Mesenchymal stem cell (in vitro differentiated cells and primary cell): ENCODE results near the gene FOXO6.

Experiments
- DNase-seq: peaks from one replicate; pipeline ENCODE4 v3.0.0-alpha.2; 2013
- H2AFZ ChIP-seq: one replicate; pipeline ENCODE4 v1.6.1; 2013; ENCODE audit warnings: low read depth, mild to moderate bottlenecking, control low read depth, inconsistent platforms, low read length, moderate library complexity
- H2AK5ac ChIP-seq: 2 replicates; pipeline ENCODE4 v1.6.1; 2013; ENCODE audit warnings: low read length, moderate library complexity, mild to moderate bottlenecking, inconsistent platforms; ENCODE audit not compliant: severe bottlenecking
- H2BK120ac ChIP-seq: one replicate; pipeline ENCODE4 v1.6.1; 2013; ENCODE audit warnings: low read depth, mild to moderate bottlenecking, inconsistent platforms, low read length, moderate library complexity
- H2BK12ac ChIP-seq, 2 experiments: one replicate each; pipeline ENCODE4 v1.6.1; 2013; ENCODE audit warnings: inconsistent platforms in 2 of 2, low read length in 2 of 2, mild to moderate bottlenecking in 2 of 2, moderate library complexity in 2 of 2, control low read depth in 1 of 2
- H2BK15ac ChIP-seq: one replicate; pipeline ENCODE4 v1.6.1; 2013; ENCODE audit warnings: mild to moderate bottlenecking, low read depth, inconsistent platforms; ENCODE audit not compliant: poor library complexity, severe bottlenecking
- H2BK5ac ChIP-seq: 2 replicates; pipeline ENCODE4 v1.6.1; 2013; ENCODE audit warnings: low read depth, mild to moderate bottlenecking, low read length, control low read depth, inconsistent platforms; ENCODE audit not compliant: poor library complexity, severe bottlenecking
- H3K14ac ChIP-seq, 2 experiments: one replicate each; pipeline ENCODE4 v1.6.1; 2013; ENCODE audit warnings: inconsistent platforms in 2 of 2, low read length in 2 of 2, control low read depth in 1 of 2, mild to moderate bottlenecking in 1 of 2, moderate library complexity in 1 of 2
- H3K18ac ChIP-seq, 2 experiments: one replicate each; pipeline ENCODE4 v1.6.1; 2013; ENCODE audit warnings: inconsistent platforms in 2 of 2, low read length in 2 of 2, control low read depth in 1 of 2, low read depth in 1 of 2, mild to moderate bottlenecking in 1 of 2
- H3K23ac ChIP-seq, 2 experiments: one replicate each; pipeline ENCODE4 v1.6.1; 2013; ENCODE audit warnings: inconsistent platforms in 2 of 2, low read length in 2 of 2, mild to moderate bottlenecking in 2 of 2, moderate library complexity in 2 of 2, control low read depth in 1 of 2
- H3K27ac ChIP-seq: 2 replicates; pipeline ENCODE4 v1.5.1; 2013; ENCODE audit warnings: mild to moderate bottlenecking, moderate library complexity, low read length, control low read depth, inconsistent platforms; ENCODE audit not compliant: poor library complexity, severe bottlenecking
- H3K27me3 ChIP-seq, 2 experiments: 2 replicates each; pipeline versions ENCODE4 v1.6.1 to v1.7.0; 2013; ENCODE audit warnings: low read length in 2 of 2, mild to moderate bottlenecking in 2 of 2, moderate library complexity in 2 of 2, control low read depth in 1 of 2, inconsistent platforms in 1 of 2; ENCODE audit not compliant: control insufficient read depth in 1 of 2, insufficient read depth in 1 of 2
- H3K36me3 ChIP-seq, 2 experiments: 2 replicates each; pipeline versions ENCODE4 v1.6.1 to v1.7.0; 2013; ENCODE audit warnings: low read length in 2 of 2, control low read depth in 1 of 2, inconsistent platforms in 1 of 2, low read depth in 1 of 2, mild to moderate bottlenecking in 1 of 2; ENCODE audit not compliant: insufficient read depth in 2 of 2, control insufficient read depth in 1 of 2
- H3K4ac ChIP-seq, 2 experiments: one replicate each; pipeline ENCODE4 v1.6.1; 2013; ENCODE audit warnings: inconsistent platforms in 2 of 2, low read length in 2 of 2, mild to moderate bottlenecking in 2 of 2, moderate library complexity in 2 of 2, control low read depth in 1 of 2, low read depth in 1 of 2
- H3K4me1 ChIP-seq: 2 replicates; pipeline ENCODE4 v1.6.1; 2013; ENCODE audit warnings: low read depth, low read length, control low read depth; ENCODE audit not compliant: control insufficient read depth, insufficient read depth
- H3K4me2 ChIP-seq: 2 replicates; pipeline ENCODE4 v1.6.1; 2013; ENCODE audit warnings: low read length, mild to moderate bottlenecking, inconsistent platforms; ENCODE audit not compliant: poor library complexity, severe bottlenecking
- H3K4me3 ChIP-seq, 2 experiments: 2 replicates each; pipeline versions ENCODE4 v1.5.1 to v1.7.0; 2013; ENCODE audit warnings: low read length in 2 of 2, mild to moderate bottlenecking in 2 of 2, control low read depth in 1 of 2, low read depth in 1 of 2; ENCODE audit not compliant: insufficient read depth in 1 of 2
- H3K79me1 ChIP-seq: replicated peaks from 2 replicates; pipeline ENCODE4 v1.6.1; 2013; ENCODE audit warnings: mild to moderate bottlenecking, control low read depth, low read length, inconsistent platforms; ENCODE audit not compliant: poor library complexity, severe bottlenecking
- H3K9ac ChIP-seq: 2 replicates; pipeline ENCODE4 v1.7.0; 2013; ENCODE audit warnings: mild to moderate bottlenecking, low read length, moderate library complexity
- H3K9me3 ChIP-seq: 2 replicates; pipeline ENCODE4 v1.7.0; 2013; ENCODE audit warnings: mild to moderate bottlenecking, low read length; ENCODE audit not compliant: control insufficient read depth
- H4K8ac ChIP-seq: one replicate; pipeline ENCODE4 v1.6.1; 2013; ENCODE audit warnings: inconsistent platforms, mild to moderate bottlenecking, low read length, moderate library complexity
- H4K91ac ChIP-seq: one replicate; pipeline ENCODE4 v1.6.1; 2013; ENCODE audit warnings: mild to moderate bottlenecking, low read length, inconsistent platforms
- WGBS: methylation state at CpG from one replicate; pipeline ENCODE4 v1.1.7; 2013; ENCODE audit warnings: mixed read lengths; 5-methylcytosine and 5-hydroxymethylcytosine counted together

The FOXO6 gene

DNA sequence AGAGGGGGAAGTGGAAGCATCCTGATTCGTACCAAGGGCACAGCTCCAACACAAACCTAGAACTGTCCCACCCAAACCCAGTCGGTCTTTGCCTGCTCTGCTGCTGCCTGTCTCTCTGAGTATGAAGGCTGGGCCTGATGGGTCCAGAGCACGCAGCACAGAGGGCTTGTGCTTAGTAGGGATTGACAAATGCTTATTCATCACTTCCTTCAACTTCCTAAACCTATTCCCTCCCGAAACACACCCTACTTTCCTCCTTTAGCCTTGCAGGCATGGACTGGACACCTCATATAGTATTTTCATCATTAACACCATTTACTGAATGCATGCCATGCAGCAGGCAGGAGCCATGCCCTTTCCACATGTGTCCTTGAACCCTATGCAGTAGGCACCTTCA is 31.3 kb downstream of the FOXO6 start:
- Histone ChIP-seq H3K4me1 (peaks cover 4% of the 10 kb centered on the region), H3K18ac (no peak overlapping the region), H2BK15ac (no peak overlapping the region), H3K23ac (no peak overlapping the region), H3K36me3 (no peaks in the 10 kb centered on the region), H3K79me1 (no peaks in the 10 kb centered on the region), H3K4me2 (no peak overlapping the region), H3K9me3 (no peaks in the 10 kb centered on the region), H2BK5ac (no peak overlapping the region), H3K14ac (no peak overlapping the region), H3K27ac (no peak overlapping the region), H2AK5ac (no peak overlapping the region), H3K4ac (no peak overlapping the region), H2BK120ac (no peak overlapping the region), H4K8ac (no peak overlapping the region), H2AFZ (no peak overlapping the region), H3K9ac (no peak overlapping the region), H2BK12ac (no peak overlapping the region), H3K4me3 (no peak overlapping the region), H4K91ac (no peak overlapping the region), H3K27me3 (peaks cover 77 to 79% of the 10 kb centered on the region in 2 experiments)
- no peak for DNase-seq
- 99% methylated on average over 4 of the region's 4 CpGs for WGBS

DNA sequence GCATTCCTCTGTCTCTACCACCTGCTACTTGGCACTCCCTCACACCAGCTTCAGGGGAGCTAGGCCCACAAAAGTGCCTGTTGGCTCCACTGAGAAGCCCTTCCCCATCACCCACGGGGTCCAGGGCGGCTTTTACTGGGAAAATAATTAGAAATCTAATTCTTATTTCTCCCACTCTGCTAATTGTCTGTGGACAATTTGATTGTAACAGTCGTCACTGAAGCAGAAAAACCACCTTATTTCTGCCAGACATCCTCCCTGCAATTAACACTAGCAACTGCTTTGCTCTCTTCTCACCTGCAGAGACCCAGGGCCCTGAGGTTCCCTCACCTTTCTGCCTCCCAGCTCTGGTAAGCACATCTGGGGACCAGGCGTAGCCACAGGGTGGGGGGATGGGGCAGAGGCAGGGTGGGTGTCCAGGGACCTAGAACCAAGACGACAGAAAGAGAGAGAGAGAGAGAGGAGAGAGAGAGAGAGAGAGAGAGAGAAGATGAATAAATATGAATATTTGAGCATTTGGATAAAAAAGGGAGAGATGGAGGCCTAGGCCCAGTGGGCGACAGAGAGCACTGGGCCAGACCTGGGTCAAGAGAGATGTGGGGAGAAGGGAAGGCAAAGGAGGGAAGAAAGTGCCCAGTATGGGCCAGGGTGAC is 32.6 kb downstream of the FOXO6 start:
- H3K79me1 ChIP-seq = no peaks in the 10 kb centered on the region
- H2AK5ac ChIP-seq = no peak overlapping the region
- 73% methylated on average over 6 of the region's 6 CpGs for WGBS
- no peak overlapping the region for H2BK5ac ChIP-seq
- H3K4me2 ChIP-seq = no peak overlapping the region
- H2BK15ac ChIP-seq = no peak overlapping the region
- H3K23ac ChIP-seq = no peak overlapping the region
- DNase-seq = no peak
- no peak overlapping the region for H4K8ac ChIP-seq
- no peaks in the 10 kb centered on the region for H3K9me3 ChIP-seq
- H2BK12ac ChIP-seq = no peak overlapping the region
- no peak overlapping the region for H3K18ac ChIP-seq
- H2AFZ ChIP-seq = no peak overlapping the region
- H3K4ac ChIP-seq = no peak overlapping the region
- H3K14ac ChIP-seq = no peak overlapping the region
- H4K91ac ChIP-seq = no peak overlapping the region
- no peak overlapping the region for H3K27ac ChIP-seq
- H3K4me3 ChIP-seq = no peak overlapping the region
- no peak overlapping the region for H3K9ac ChIP-seq
- H3K27me3 ChIP-seq = peaks cover 72 to 78% of the 10 kb centered on the region in 2 experiments
- no peaks in the 10 kb centered on the region for H3K4me1 ChIP-seq
- H3K36me3 ChIP-seq = no peaks in the 10 kb centered on the region
- H2BK120ac ChIP-seq = no peak overlapping the region

DNA sequence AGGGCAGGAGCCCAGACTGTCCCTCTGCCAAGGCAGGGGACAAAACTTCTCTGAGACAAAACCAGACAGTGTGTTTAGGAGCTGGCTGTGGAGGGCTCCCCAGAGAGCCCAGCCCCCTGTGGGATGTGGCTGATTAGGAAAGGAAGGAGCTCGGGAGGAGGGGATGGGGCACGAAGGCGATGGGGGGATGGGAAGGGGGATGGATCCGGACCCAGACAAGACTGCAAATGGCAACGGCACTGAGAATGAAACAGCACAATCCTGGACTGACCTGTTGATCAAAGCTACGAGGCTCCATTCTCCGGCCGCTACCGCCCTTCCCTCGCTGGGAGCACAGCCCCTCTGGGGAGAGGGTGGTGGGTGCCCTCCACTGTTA is 33.1 kb downstream of the FOXO6 start:
- no peak overlapping the region for H3K27ac ChIP-seq
- no peaks in the 10 kb centered on the region for H3K79me1 ChIP-seq
- no peak overlapping the region for H3K14ac ChIP-seq
- no peak overlapping the region for H2AFZ ChIP-seq
- H2BK15ac ChIP-seq = peak overlapping the region; percentile 29
- no peak overlapping the region for H4K8ac ChIP-seq
- H3K36me3 ChIP-seq = no peaks in the 10 kb centered on the region
- H3K4ac ChIP-seq = no peak overlapping the region
- H3K4me1 ChIP-seq = no peaks in the 10 kb centered on the region
- H3K9ac ChIP-seq = no peak overlapping the region
- H2BK12ac ChIP-seq = no peak overlapping the region
- no peak overlapping the region for H3K4me2 ChIP-seq
- DNase-seq = no peak
- H2BK120ac ChIP-seq = no peak overlapping the region
- peaks cover 73 to 78% of the 10 kb centered on the region in 2 experiments for H3K27me3 ChIP-seq
- no peak overlapping the region for H2BK5ac ChIP-seq
- H4K91ac ChIP-seq = no peak overlapping the region
- H3K23ac ChIP-seq = no peak overlapping the region
- H3K18ac ChIP-seq = no peak overlapping the region
- no peak overlapping the region for H3K4me3 ChIP-seq
- H3K9me3 ChIP-seq = no peaks in the 10 kb centered on the region
- WGBS = 48% methylated on average over 10 of the region's 10 CpGs
- no peak overlapping the region for H2AK5ac ChIP-seq

DNA sequence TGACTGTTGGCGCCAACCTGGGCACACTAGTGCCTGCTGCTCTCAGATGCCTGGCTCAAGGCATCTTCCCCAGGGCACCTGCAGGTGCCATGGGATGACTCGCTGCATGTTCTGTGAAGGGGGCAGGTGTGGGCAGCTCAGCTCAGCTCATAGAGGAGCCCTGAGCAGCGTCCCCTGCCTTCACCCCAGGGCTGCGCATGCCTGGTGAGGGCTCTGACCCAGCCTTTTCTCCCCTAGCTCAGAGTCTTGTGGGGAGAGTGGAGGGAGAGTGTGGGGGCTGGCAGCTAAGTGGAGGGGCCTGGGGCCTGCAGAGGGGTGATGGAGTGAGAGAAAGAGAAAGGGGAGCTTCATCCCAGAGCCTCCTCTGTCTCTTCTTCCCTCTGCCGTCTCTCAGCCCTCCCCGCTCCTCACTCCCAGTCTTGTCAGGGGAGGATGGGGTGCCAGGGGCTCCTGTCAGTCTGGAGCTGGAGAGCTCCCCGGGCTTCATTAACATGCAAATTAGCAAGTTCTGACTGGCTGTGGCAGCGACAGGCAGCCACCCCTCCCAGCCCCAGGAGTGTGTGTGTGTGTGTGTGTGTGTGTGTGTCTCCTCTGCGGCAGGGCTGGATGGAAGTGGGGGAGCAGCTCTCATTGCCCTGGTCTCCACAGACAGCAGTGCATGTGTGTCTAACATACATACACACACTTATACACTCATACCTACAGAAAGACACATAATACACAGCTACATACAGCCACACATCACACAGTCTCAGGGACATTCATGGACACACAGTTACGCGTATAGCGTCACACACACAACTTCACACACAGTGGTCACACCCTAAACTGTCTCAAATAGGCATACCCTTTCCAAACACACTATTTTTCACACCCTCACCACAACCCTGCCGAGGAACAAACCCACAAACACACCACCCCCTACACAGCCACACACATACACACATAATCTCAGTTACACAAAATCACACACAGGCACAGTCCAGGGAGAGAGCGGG is 34.0 kb downstream of the FOXO6 start:
- Histone ChIP-seq H3K23ac (peak overlapping the region in 1 of 2 experiments; percentile 53), H3K79me1 (no peaks in the 10 kb centered on the region), H3K4ac (no peak overlapping the region)

More for the DNA sequence above, 34.0 kb downstream of the FOXO6 start:
- WGBS = 59% methylated on average over 9 of the region's 14 CpGs
- Histone ChIP-seq H2BK12ac (no peak overlapping the region), H3K9ac (no peak overlapping the region), H2BK120ac (no peak overlapping the region), H3K4me3 (no peak overlapping the region), H2AFZ (peak overlapping the region; percentile 18), H2AK5ac (no peak overlapping the region), H3K14ac (no peak overlapping the region), H4K91ac (peak overlapping the region; percentile 4), H3K36me3 (no peaks in the 10 kb centered on the region), H2BK15ac (no peak overlapping the region), H3K27me3 (peaks cover 68 to 81% of the 10 kb centered on the region in 2 experiments), H3K4me2 (no peak overlapping the region), H3K18ac (peak overlapping the region in 1 of 2 experiments; percentile 14), H3K27ac (no peak overlapping the region), H3K9me3 (peaks cover 3% of the 10 kb centered on the region), H2BK5ac (no peak overlapping the region), H3K4me1 (no peaks in the 10 kb centered on the region), H4K8ac (no peak overlapping the region)
- DNase-seq = peak; percentile 39
